HG03095 (cell line): ENCODE results near the gene LETMD1.

Experiments
- ATAC-seq: cut with Tn5 transposase; IDR thresholded peaks from one replicate; pipeline ENCODE4 v1.9.1; 2021; ENCODE audit warnings: moderate library complexity; ENCODE audit not compliant: unreplicated experiment

The LETMD1 gene

DNA sequence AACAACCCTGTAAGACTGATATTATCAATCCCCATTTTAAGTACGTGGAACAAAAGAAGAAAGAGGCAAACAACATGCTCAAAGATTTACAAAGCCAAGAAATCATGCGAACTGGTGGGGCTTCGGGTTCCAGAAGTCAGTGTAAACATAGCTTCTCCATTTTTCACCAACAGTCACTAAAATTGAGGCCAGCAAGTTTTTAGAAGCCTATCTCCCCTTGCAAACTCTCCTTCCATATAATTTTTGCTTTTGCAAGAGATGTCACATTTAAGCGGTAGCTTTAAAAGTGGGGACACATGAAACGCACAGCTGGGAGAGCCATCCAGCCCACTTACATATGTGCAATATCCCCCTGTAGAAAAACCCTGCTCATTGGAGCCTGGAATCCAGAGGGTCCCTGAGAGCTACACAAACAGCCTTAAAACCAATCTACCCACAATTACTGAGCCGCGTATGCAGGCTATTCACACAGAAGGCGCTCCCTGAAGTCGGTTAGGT, 22.7 kb upstream of the LETMD1 start:
- no peak for ATAC-seq

DNA sequence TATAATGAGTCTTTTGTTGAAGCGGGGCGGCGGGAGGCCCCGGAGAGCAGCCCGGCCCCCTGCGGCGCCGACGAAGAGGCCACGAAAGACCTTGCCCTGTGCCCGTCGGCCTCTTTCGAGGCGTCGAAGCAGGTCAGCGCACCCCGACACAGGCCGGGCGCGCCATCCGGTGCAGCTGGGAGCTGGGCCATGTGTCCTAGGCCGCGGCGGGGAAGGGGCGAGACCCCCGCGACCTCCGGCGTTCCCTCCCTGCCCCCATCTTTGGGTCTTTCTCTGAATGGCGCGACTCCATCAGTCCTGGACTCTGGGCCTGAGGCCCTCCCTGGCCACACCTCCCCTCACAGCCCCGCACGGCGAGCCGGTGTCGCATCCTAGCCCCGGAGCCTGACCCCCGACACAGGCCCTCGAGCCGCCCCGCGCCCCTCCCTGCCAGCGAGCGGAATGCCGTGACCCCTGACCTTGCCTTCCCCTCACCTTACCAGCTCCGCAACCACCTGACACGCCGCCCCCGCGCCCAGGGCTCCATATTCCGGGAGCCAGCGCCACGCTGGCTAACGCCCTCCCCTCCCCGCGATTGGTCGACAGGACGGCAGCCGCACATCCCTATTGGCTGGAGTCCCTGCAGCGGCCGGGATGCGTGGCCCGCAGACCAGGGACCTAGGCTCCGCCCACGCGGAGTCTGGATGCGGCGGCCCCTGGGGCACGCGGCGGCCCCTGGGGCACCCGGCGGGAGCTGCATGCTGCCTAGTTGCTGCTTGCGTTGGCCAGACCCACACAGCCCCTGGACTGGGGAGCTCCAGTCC, 22.1 kb upstream of the LETMD1 start, which contains the start of gene SLC11A2:
Gene SLC11A2 (minus strand): TSS at position 549 of the 803 bp plus-strand sequence. CDS start 15,656 bp downstream, outside the sequence.
- ATAC-seq, result peak; percentile 86

DNA sequence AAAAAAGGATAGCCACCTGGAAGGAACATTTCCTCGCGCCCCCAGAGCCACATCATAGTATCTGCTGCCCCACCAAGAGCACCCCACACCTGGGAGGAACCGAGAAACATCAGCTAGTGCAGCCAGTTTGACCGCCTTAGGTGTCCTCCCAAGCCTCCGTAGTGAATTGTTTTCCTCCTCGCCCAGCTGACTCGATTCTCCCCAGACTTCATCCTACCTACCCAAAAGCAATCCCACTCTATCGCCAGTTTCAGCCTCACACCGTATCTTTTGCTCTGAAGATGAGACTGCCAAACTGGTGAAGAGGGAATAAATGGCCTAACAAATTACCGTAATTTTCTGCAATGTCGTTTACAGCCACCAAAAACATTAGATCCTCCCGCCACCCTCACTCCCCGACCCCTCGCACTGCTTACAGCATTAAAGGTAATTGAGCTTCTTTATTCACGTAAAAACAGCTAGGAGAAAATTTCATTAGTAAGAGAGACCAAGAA, 20.7 kb upstream of the LETMD1 start:
- ATAC-seq, result no peak

DNA sequence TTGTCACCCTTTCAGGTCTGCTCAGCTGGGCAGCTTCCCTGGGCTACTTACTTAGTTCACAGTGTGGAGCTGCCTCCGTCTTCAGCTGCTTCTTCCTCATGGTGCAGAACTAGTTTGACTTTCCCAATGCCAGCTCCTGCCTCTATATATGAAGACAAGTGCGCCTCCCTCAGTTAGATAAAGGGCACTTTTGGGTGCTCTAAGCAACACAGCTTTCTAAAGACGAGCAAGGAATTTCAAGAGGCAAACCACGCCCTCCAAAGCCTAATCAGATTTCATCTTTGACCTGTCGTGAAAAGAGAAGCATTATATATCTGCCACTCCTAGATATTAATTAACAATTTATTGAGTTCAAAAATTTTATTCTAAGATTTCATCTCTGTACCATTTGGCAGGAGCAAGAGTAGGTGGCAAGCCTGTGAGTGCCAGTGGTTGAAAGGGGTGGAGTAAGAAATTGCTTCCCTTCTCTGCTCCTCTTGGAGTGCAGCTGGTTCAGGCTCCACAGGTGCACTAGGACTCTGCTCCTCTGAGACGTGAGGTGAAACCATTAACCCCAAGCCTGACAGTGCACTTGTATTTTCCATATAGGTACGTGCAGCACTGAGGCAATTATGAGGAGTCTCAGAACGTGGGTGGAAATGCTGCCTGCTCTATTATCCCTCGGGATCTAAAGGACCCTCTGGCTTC, 19.9 kb upstream of the LETMD1 start:
- no peak for ATAC-seq

DNA sequence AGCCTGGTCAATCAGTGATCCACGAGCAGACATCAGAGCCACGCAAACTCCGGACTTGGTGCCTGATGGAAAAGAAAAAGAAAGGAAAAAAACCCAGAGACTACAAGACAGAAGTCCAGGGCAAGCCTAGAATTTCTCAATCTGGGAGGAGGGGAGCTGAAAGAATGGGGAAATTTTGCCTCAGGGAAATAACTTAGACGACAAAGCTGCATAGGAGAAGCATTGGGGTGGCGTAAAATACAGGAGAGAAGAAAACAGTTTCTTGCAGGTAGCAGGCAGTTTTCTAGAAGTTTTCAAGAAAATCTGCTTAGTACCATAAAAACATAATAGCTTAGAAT, 19.3 kb upstream of the LETMD1 start:
- ATAC-seq, result no peak

DNA sequence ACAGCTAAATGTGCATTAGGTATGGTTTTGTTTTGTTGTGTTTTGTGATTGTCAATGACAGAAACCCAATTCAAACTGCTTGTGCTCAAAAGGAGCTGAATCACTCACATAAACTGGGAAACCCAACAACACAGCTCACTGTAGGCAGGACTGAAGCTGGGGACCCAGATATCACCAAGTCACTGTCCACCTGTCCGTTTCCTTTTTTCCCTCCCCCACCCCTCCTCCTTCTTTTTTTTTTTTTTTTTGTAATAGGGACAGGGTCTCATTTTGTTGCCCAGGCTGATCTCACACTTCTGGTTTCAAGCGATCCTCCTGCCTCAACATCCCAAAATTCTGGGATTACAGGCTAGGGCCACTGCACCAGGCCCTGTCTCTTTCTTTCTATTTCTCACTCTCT, 15.1 kb upstream of the LETMD1 start:
- ATAC-seq, result no peak

DNA sequence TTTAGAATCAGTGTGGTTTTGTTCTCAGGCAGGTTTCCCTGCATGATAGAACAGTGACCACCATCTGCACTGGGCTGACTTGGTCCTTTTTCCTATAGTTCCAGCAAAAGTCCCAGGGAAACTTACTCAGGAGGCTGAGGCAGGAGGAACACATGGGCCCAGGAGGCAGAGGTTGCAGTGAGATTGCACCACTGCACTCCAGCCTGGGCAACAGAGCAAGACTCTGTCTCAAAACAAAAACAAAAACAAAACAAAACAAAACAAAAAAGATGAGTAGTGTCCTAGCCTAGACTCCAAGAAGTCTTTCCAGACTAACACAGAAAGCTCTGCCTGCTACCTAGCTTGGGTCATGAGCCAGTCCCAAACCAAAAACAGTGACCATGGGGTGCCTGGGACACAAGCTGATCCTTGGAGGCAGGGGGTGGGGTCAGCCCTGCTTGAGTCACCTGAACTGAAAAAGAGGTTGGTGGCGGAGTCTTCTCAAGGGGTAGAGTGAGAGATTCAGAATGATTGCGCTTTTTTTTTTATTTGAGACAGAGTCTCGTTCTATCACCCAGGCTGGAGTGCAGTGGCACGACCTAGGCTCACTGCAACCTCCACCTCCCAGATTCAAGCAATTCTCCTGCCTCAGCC, 14.6 kb upstream of the LETMD1 start:
- no peak for ATAC-seq

DNA sequence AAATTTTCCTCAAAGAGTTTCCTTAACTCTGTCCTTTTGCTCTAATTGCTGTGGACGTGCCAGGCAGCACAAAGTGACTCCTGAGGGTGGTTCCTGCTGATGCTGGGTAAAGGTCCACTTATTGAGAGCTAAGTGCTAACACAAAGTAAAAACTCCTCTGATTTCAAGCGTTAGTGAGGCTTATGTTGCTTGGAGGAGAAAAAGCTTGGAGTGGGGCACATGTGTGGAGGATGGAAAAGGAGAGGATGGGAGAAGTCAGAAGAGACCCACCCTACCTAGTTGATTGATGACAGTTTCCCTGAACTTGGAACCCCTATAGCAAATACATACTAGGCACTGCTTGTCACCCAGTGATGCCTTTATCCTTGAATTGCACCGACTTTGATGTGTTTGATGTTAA, 11.8 kb upstream of the LETMD1 start:
- no peak for ATAC-seq

DNA sequence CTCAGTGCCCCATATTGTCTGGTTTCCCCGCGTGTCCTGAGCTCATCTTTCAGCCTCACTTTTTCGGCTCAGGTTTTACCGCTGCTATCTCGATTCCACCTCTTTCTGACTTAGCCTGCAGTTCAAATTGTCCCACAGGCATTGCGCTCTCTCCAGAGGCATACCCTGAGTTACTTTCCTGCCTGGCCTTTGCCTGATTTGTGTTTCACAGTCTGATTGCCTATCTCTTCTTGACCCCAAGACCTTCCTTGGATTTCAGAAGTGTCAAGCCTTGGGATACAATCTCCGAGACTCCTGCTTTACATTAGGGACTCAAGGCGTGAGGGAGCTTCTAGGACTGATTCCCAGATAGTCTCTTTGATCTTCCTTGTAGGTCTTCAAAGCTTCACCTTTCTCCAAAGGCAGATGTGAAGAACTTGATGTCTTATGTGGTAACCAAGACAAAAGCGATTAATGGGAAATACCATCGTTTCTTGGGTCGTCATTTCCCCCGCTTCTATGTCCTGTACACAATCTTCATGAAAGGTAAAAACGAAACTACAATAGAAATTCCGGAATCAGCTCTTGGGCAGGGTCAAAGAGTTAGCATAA, 629 bp downstream of the LETMD1 start:
- no peak for ATAC-seq

DNA sequence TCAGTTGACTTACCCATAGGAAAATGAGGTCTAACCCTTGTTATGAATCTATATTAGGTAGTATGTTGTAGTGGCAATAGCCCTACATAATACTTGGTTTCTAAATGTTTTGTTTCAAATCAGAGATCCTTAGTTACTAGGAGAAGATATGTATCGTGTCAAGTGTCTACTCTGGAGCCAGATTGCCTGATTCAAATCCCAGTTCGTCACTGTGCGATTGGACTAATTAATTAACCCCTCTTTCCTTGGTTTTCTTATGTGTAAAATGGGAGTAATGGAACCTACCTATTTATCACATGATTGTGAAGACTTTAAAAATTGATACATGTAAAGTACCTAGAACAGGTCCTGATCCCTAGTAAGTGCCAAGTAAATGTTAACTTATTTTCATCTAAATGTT, 1.4 kb downstream of the LETMD1 start:
- no peak for ATAC-seq

DNA sequence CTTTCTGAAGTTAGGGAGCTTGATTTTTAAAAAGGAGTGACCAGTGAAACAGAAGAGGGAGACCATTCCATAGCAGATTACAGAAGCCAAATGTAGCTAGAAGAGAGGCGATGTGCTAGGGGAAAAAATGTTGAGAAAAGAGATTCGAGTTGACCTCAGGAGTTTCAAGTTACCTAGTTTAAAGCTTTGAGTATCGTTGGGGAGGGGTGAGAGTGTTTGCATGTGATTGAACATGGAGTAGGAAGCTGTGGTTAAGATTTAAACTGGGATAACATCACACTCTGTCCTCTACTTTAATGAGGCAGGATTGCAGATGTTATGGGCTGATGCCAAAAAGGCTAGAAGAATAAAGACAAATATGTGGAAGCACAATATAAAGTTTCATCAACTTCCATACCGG, 3.7 kb downstream of the LETMD1 start:
- ATAC-seq, result no peak

DNA sequence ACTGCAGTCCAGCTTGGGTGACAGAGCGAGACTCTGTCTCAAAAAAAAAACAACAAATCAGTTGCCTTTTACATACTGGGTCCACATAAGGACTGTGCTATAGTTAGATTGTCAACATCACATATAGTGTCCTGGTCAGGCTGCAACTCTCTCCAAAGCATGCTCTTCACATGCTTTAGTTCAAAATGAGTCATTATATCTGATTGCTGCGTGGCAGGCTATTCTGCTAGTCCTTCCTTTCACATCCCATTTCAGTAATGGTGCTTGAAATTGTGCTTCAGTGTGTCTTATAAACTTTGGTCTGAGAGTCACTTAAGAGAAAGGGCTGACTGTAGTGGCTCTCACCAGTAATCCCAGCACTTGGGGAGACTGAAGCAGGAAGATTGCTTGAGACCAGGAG, 6.9 kb downstream of the LETMD1 start:
- no peak for ATAC-seq

DNA sequence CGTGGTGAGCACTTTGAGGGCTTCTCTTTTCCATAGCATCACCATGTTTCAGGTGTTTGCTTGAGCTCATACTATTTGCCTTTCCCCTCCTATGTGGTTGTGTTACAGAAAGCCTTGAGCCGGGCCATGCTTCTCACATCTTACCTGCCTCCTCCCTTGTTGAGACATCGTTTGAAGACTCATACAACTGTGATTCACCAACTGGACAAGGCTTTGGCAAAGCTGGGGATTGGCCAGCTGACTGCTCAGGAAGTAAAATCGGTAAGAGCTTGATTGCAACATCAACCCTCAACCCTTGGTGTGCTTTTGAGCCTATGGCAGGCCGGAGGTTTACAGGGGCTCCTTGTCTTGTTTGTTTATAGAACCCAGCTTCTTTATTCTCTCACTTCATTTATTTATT, 8.1 kb downstream of the LETMD1 start:
- no peak for ATAC-seq

DNA sequence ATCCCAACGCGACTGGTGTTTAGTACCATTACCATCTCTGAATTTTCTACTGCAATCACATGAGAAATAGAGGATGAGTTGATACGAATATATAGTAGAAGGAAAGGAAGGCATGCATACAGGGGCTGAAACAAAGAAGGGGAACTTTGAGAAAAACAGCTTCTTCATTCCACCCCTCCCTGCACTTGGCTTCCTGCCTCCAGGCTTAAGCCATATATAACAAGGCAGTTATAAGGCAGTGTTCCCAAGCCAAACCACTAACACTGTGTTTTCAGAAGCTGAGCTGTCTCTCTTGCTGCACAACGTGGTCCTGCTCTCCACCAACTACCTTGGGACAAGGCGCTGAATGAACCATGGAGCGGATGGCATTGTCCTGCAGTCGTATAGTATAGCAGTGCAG, 11.0 kb downstream of the LETMD1 start:
- ATAC-seq, result no peak

DNA sequence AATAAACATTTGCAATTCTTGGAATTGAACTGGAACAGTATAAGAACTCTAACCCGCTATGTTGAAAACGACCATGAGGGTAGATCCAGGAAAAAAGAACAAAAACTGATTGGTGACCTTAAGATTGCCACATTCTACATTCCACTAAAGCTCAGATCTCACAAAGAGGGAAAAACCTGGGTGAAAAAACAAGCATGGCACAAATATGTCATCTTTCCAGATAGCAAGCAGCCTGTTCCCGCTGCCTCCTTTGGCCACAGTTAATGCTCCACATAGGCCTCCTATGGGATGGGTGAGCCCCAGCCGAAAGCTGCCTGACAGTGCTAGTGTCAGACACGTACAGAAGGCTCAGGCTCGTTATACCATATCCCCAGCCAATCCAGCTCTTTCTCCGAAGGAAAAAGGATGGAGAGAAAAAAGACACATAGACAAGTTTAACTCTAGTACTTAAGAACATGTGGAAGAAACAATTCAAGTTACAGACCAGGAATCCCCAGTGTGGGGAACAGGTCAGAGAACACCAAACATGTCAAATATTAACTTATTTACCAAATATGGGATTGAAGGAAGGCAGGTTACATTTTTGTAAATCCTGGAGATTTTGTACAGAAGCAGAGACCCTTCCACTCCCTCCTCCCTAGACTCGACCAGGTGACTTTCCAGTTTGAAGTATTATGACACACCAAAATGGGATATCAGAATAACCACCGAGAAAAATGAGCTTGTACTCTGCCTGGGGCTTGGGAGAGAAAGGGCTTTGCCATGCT, 14.7 kb downstream of the LETMD1 start:
- no peak for ATAC-seq

DNA sequence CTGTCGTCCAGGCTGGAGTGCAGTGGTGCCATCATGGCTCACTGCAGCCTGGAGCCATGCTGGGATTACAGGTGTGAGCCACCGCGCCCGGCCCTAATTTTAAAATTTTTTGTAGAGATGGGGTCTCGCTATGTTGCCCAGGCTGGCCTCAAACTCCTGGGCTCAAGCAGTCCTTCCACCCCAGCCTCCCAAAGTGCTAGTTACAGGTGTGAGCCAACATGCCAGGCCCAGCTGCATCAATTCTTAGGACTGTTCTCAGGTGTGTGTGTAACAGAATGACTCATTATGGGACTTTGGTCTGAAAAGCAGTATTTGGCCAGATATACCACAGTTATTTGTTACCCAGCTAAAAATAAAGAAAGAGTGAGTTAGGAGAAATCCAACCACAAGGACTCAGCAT, 17.4 kb downstream of the LETMD1 start:
- ATAC-seq, result no peak

DNA sequence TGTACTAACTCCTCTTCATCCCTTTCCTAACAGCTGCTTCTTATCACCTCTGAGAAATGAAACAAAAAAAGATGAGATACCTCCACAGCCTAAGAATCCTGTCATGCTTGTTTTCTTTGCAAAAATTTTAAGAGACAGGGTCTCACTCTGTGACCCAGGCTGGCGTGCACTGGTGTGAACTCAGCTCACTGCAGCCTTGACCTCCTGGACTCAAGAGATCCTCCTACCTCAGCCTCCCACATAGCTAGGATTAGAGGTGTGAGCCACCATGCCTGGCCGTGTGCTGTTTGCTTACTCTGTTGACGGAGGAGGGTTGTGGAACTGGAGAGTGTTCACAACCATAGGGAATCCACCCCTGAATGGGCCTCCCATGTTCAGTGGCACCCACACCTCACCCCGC, 19.1 kb downstream of the LETMD1 start:
- no peak for ATAC-seq

DNA sequence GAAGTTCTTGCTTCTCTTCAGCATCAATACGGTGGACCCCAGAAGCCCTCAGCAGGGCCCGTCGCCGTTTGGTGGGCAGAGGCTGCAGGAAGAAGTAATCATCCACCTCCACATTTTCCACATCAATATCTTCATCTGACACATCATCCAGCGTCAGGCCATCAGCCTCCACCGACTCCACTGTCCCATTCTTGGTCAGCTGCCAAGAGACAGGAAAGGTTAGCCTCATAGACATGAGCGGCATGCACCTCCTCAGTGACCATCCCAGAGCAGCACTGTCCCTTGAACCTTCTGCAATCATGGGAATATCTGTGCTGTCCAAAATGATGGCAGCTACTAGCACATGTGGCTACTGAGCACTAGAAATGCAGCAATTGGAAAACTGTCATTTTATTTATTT, 19.6 kb downstream of the LETMD1 start:
- ATAC-seq, result no peak

DNA sequence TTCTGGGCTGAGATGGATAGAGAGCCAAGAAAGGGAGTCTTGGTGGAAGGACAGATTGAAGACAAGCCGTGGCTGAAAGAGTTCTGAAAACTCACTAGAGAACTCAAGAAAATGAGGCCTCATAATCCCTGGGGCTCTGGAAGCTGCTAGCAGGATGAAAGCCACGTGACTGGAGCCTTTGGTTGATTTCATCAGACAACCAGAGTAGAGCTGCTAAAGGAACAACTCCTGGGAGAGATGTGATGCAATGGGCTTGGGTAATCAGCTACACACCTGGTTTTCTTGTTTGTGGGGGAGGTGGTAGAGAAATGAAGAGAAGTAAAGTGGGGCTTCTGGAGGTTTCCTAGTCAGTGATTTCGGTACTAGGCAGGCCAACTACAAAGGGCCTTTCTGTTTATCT, 21.9 kb downstream of the LETMD1 start:
- no peak for ATAC-seq

DNA sequence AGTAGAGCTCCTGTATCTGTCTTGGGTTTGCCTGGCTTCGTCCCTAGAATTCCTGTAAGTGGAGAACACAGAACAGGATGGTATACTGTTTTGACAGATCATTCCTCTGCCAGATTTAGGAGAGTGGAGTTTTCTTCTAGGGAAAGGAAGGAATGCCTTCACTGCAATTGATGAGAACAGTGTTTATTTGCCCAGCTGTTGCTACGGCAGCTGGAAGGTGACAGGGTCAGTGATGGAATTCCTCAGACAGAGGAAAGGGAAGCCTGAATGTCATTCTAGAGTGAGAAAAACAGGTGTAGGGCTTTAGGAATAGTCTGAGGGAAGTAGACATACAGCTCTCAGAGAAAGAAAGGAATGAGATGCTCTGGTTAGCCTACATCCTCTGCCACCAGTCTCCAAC, 23.5 kb downstream of the LETMD1 start:
- no peak for ATAC-seq

DNA sequence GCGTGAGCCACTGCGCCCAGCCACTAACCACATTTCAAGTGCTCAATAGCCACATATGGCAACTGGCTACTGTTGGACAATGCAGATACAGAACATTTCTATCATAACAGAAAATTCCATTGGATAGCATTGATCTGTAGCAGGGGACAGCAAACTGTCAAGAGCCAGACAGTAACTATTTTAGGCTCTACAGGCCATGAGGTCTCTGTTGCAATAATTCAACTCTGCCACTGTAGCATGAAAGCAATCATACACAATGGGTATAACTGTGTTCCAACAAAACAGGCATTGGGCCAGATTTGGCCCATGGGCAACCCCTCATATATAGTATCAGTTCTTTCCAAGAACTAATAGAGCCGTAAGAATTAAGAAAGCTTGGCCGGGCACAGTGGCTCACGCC, 27.3 kb downstream of the LETMD1 start:
- ATAC-seq, result no peak
